GM21360 (cell line): ENCODE measurements around the gene GNB1.
"Not testable (repeated sequence)": the region's sequence is repeated elsewhere in the genome, so short reads cannot be mapped to it uniquely, and the experiment has no call there.

Experiments used
- ATAC-seq: cut with Tn5 transposase; IDR thresholded peaks from one replicate; pipeline ENCODE4 v1.9.1; 2021; ENCODE audit warnings: mild to moderate bottlenecking, moderate library complexity; ENCODE audit not compliant: unreplicated experiment

GNB1 gene

DNA sequence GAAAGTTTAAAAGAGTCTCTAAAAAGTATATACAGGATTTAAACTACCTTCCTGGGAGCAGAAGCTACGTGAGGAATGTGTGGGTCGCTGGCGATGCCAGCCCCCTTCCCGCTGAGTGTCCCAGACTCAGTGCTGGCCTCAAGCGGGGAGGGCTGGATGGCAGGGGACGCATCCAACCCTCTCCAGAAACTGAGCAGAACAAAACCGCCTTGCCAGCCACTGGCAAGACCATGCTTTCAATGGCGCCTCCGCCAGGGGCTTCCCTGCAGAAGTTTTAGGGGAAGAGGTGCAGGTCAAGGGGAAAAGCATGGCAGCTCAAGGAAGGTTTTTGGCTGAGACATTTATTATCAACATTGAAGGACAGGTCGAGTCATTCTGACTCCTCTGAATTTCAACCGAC is 138.7 kb downstream of the GNB1 start:
- ATAC-seq: no peak

DNA sequence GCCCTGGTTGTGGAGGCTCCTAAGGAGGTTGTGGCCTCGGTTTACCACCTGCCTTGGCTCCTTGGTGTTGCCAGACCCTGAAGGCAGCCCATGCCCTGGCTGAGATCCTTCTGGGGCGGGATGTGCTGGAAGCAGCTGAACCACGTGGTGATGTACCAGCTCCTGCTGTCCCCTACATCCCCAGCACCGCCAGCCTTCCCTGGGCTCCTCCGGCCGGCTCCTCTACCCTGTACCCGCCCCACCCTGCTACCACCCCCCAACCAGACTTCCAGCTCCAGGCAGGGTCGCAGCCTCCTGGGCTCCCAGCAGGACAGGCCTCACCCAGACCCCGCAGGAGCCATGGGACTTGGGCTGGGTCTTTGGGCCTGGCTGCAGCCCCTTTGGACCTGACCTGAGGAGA is 140.9 kb downstream of the GNB1 start:
- not testable (repeated sequence) for ATAC-seq

DNA sequence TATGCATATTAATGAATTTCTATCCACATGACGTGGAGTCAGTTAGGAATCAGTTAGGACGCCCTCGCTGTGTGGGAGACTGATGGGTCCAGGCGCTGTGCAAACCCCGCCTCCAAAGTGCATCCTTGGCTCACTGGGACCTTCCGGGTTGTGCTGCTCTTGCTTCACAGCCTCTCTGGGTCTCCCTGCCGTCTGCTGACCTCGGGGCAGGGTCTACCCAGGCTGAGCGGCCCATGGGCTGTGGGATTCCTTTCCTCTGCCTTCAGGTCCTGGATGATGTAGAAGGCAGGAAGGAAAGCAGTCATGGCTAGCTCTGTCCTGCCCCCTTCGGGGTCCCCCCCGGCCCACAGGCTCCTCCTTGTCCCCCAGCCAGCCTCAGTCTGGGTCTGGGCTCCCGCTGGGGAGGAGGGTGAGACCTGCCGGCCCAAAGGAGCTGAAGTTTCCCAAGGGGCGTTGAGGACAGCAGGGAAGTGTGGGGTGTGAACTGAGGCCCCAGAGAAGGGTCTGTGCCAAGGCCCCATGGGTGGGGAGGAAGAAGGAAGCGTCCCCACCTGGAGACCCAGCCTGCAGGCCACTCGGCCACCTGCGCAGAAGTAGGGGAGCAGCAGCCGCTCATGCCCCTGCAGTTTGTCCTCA is 142.1 kb downstream of the GNB1 start:
- ATAC-seq: no peak

DNA sequence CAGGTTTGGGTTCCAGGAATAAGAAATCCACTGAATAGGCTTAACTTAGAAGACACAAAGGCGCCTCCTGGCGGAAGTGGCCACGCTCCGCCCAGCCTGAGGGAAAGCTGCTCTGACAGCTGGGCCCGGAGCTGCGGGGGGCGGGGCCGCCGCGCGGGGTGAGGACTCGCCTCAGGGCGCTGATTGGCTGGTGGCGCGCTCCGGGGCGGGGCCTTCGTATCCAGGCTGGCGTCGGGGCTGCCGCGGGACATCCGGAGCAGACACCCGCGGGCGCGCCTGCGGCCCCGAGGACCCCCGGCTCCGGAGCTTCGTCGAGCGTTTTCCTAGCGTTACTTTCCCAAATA is 144.3 kb downstream of the GNB1 start:
- peak; percentile 74 for ATAC-seq

DNA sequence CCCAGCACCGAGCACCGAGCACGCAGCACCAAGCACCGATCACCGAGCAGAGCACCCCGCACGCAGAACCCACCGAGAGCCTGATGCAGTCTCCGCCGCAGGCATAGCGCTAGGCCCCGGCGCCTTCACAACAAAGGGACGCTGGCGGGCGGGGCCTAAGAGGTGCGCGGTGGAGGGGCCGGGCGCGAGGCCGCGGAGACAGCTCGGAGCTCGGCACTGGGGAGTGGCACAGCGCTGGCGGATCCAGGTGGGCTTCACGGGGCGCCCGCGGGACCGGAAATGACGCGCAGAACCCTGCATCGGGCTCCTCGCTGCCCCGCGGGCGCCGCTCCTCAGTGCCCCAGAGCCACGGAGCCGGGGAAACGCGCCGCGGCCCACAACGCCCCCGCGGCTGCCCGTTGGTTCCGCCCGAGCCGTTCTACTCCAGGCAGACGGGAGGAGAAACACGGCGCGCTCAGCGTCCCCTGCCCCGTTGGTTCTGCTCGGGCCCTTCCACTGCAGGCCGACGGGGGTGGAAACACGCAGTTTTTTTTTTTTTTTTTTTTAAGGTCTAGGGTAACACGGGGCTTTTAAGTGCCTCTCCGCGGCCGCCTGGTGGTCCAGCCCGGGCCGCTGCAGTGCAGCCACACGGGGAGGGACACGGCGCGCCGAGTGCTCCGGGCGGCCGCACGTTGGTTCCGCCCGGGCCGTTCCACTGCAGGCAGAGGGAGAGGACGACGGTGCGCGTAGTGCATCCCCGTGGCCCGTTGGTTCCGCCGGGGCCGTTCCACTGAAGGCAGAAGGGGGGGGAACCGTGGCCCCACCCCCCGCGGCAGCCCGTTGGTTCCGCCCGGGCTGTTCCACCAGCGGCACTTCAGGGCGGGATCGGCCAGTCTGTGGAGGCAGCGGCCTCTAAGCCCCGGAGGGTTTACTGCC is 145.0 kb downstream of the GNB1 start:
- peak; percentile 69 for ATAC-seq

DNA sequence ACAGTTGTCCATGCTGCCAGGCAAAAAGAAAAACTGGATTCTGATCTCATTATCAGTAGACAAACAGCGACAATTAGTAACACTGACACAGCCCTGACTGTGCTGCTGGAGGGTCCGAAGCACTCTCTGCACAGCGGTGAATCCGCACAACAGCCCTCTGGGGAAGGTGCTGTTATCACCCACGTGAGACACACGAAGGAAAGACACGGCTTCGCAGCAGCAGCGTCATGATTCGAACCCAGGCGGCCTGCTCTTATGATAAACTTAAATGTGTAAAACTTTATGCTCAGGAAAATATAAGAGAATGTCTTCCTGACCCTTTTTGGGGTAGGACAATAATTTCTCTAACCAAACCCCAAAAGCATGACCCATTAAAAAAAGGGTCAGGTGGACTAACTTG is 148.4 kb downstream of the GNB1 start:
- ATAC-seq: not testable (repeated sequence)

DNA sequence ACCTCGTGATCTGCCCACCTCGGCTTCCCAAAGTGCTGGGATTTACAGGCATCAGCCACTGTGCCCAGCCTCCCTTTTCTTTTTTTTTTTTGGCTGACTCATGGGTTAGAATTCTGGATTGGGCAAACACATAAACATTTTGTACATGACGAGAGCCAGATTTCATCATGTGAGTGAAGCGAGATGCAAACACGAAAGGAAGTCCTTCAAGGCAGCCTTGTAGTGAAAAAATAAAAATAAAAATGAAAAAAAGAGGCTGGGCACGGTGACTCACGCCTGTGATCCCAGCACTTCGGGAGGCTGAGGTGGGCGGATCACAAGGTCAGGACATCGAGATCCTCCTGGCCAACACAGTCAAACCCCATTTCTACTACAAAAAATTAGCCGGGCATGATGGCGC is 149.9 kb downstream of the GNB1 start:
- not testable (repeated sequence) for ATAC-seq

DNA sequence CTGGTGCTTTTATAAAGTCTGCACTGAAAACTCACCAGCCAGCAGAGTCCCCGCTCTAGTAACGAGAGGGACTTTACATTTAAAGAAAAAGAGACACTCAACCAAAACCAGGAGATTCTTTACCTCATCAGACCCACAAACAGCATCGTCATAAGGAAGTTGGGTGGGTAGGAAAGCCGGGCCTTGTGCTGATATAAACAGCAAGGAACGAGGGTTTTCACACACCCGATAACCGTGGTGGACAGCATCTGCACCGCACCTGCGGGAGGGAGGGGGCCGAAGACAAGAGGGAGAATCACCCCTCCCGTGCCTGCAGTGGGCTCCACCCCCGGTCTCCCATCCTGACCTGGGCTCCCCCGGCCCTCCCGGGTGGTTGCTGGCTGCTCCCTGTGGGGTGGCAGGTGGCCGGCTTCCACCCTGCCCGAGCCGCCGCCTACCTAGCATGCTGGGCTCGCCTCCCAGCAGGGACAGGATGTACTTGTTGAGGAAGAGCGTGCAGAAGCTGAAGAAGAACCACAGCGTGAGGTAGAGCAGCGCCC is 152.0 kb downstream of the GNB1 start:
- not testable (repeated sequence) for ATAC-seq

DNA sequence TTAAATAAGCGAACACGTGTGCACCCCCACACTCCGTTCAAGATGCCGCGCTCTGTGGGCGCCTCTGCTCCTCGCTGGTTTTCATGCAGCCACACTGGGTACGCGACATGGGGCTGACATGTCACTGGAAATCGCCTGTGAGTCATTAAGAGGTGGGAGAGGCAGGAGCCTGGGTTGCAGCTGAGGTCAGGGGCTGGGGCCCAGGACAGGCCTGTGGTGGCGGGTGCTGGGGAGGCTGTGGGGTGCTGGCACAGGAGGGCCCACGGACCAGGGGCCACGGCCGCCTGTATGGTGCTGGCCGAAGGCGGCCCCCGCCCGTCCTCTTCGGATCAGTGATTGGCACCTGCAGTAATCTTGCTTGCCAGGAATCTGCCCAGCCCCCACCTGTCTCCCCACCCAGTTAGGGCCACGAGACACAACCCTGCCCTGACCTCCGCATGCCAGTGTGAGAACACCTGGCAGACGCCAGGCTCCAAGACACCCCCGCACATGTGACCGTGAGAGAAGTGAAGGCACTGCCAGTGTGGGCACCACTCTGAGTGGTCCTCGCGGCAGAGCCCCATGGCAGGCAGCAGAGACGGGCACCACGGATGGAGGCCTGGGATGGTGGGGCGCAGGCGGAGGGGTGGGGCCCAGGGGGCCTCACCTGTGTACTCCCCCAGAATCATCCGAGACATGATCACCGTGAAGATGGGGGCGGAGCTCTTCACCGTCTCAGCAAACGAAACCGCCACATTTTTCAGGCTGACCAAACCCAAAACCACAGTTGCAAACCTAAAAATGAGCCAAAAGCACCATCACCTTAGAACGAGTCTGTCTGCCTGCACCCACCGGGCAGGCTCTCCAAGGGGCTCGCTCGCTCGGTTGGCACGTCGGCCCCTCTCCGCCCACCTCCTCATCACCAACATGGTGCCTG is 153.0 kb downstream of the GNB1 start:
- ATAC-seq: not testable (repeated sequence)
